K562 (cell line): ENCODE measurements around the gene BRME1. TPM values are rescaled to one million over a fixed set of nuclear protein-coding genes. Genes with fewer than 3 reads are reported as not detected.

Experiments used
- BDP1 ChIP-seq: IDR thresholded peaks from 3 replicates; pipeline ENCODE4 v1.6.1; 2011; ENCODE audit not compliant: insufficient read length, insufficient read depth
- CEBPG ChIP-seq, 3 experiments: fragments of 200-800 bp in 1 of 3; sonication (Bioruptor generic) in 1 of 3; sonication (generic) in 1 of 3; formaldehyde crosslinking in 1 of 3; IDR thresholded peaks in 2 of 3; conservative IDR thresholded peaks in 1 of 3; 2 replicates each; pipeline versions ENCODE4 v1.6.1 to v1.8.0; 2016 to 2022; ENCODE audit warnings: missing compliant biosample characterization in 2 of 3, missing genetic modification characterization in 2 of 3, mild to moderate bottlenecking in 1 of 3, missing genetic modification reagents in 1 of 3
- DLX4 ChIP-seq: fragments of 250-450 bp; sonication (Bioruptor Pico); IDR thresholded peaks from 2 replicates; pipeline ENCODE4 v1.6.1; 2021; ENCODE audit warnings: mild to moderate bottlenecking
- FOSL1 ChIP-seq: fragments of 200-800 bp; sonication (Bioruptor generic); conservative IDR thresholded peaks from 2 replicates; pipeline ENCODE4 v1.6.1; 2016; ENCODE audit warnings: missing genetic modification characterization, missing compliant biosample characterization
- GATA2 ChIP-seq: sonication (generic); formaldehyde crosslinking; IDR thresholded peaks from 2 replicates; pipeline ENCODE4 v1.4.0; 2020; ENCODE audit warnings: mild to moderate bottlenecking, missing genetic modification reagents
- KLF13 ChIP-seq: fragments of 450-650 bp; IDR thresholded peaks from 2 replicates; pipeline ENCODE4 v1.6.1; 2016; ENCODE audit warnings: missing genetic modification characterization, low read depth, mild to moderate bottlenecking, missing compliant biosample characterization, moderate library complexity, borderline replicate concordance
- MYBL2 ChIP-seq, 2 experiments: fragments of 450-650 bp in 1 of 2; sonication (generic) in 1 of 2; formaldehyde crosslinking in 1 of 2; IDR thresholded peaks; 2 replicates each; pipeline versions ENCODE4 v1.6.1 to v1.8.1; 2017 to 2022; ENCODE audit warnings: borderline replicate concordance in 1 of 2, inconsistent platforms in 1 of 2, low read depth in 1 of 2, mild to moderate bottlenecking in 1 of 2, missing genetic modification reagents in 1 of 2, moderate library complexity in 1 of 2
- NFATC3 ChIP-seq: fragments of 450-650 bp; IDR thresholded peaks from 2 replicates; pipeline ENCODE4 v1.6.1; 2017; ENCODE audit warnings: mild to moderate bottlenecking
- NFE2 ChIP-seq: IDR thresholded peaks from 2 replicates; pipeline ENCODE4 v1.6.1; 2014; ENCODE audit warnings: antibody characterized with exemption, low read depth
- RAD51 ChIP-seq: fragments of 450-650 bp; IDR thresholded peaks from 2 replicates; pipeline ENCODE4 v1.7.1; 2016; ENCODE audit warnings: low read depth, mild to moderate bottlenecking, borderline replicate concordance
- RNF2 ChIP-seq: sonication (generic); IDR thresholded peaks from 2 replicates; pipeline ENCODE4 v1.6.1; 2016
- ZFX ChIP-seq: sonication (generic); formaldehyde crosslinking; IDR thresholded peaks from 2 replicates; pipeline ENCODE4 v1.8.0; 2022; ENCODE audit warnings: mild to moderate bottlenecking, missing genetic modification reagents, moderate library complexity
- ZNF224 ChIP-seq: sonication (generic); formaldehyde crosslinking; IDR thresholded peaks from 2 replicates; pipeline ENCODE4 v1.8.0; 2022; ENCODE audit warnings: mild to moderate bottlenecking, missing genetic modification reagents
- ZNF324 ChIP-seq: fragments of 250-450 bp; sonication (Bioruptor Pico); IDR thresholded peaks from 2 replicates; pipeline ENCODE4 v1.4.0; 2020; ENCODE audit warnings: mild to moderate bottlenecking
- polyA plus RNA-seq, 8 experiments: library from polyadenylated mRNA; depleted of rRNA in 4 of 8; stranded (reverse) in 5 of 8; unstranded in 3 of 8; fragments of >200 nt; fragmentation: Nextera tagmentation in 2 of 8; fragmentation: Illumina TruSeq in 1 of 8; extraction: Ambion mirVana in 2 of 8; extraction: Trizol in 1 of 8; gene quantifications; 2 replicates each; pipeline versions ENCODE4 v1.2.1 to v1.2.3, GENCODE V29; 2011 to 2014; ENCODE audit warnings: inconsistent platforms in 1 of 8, missing spikeins in 1 of 8
- total RNA-seq, 7 experiments: library from RNA; depleted of rRNA in 6 of 7; stranded (reverse); fragments of >200 nt in 6 of 7; fragmentation: Illumina TruSeq in 2 of 7; extraction: Trizol in 2 of 7; gene quantifications; 2 replicates each; pipeline versions ENCODE4 v1.2.1 to v1.2.3, GENCODE V29; 2011 to 2021; ENCODE audit warnings: low replicate concordance in 1 of 7
- TF ChIP-seq, protein P1 (sequence below): fragments of 250-450 bp; sonication (Bioruptor Pico); IDR thresholded peaks from 2 replicates; pipeline ENCODE4 v1.4.0; 2020; ENCODE audit warnings: mild to moderate bottlenecking, moderate library complexity
- TF ChIP-seq, protein P2 (sequence below): fragments of 450-650 bp; formaldehyde crosslinking; conservative IDR thresholded peaks from 2 replicates; pipeline ENCODE4 v1.4.0; 2022; ENCODE audit warnings: mild to moderate bottlenecking, missing genetic modification characterization
- TF ChIP-seq, protein P3 (sequence below): sonication (generic); formaldehyde crosslinking; IDR thresholded peaks from 2 replicates; pipeline ENCODE4 v1.8.1; 2023; ENCODE audit warnings: missing genetic modification reagents, mild to moderate bottlenecking, borderline replicate concordance

The BRME1 gene
- total and polyA plus RNA-seq, 9 of the 15 experiments (the other 6 are each of a cell fraction or from before 2014, with no cell fraction given): 0.75 to 6.1 (median 3.6) TPM

GRCh38 chr19:13850910-13851733 is 54.8 kb downstream of the BRME1 start (continued):
- TF ChIP-seq, protein P1, sequence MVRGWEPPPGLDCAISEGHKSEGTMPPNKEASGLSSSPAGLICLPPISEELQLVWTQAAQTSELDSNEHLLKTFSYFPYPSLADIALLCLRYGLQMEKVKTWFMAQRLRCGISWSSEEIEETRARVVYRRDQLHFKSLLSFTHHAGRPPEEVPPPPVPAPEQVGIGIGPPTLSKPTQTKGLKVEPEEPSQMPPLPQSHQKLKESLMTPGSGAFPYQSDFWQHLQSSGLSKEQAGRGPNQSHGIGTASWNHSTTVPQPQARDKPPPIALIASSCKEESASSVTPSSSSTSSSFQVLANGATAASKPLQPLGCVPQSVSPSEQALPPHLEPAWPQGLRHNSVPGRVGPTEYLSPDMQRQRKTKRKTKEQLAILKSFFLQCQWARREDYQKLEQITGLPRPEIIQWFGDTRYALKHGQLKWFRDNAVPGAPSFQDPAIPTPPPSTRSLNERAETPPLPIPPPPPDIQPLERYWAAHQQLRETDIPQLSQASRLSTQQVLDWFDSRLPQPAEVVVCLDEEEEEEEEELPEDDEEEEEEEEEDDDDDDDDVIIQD (CRISPR knock-in tag): 0 out of 2 replicates have a peak, but pooled peaks have one; percentile 6
- TF ChIP-seq RAD51 (no peak), ZNF324 (CRISPR knock-in tag) (no peak), NFATC3 (no peak), GATA2 (CRISPR knock-in tag) (no peak), BDP1 (no peak), RNF2 (no peak), MYBL2 (IDR thresholded peaks at IDR 0.05; ENCODE audit: low read depth) (no peak), MYBL2 (CRISPR knock-in tag; IDR thresholded peaks at IDR 0.05; ENCODE audit: borderline replicate concordance) (no peak), FOSL1 (peak; percentile 98), NFE2 (no peak), CEBPG (CRISPR knock-in tag; IDR thresholded peaks at IDR 0.05) (peak; percentile 28; the same call in 1 of the 2 replicates), CEBPG (tag; conservative IDR thresholded peaks at IDR 0.05 in 1 of 2, IDR thresholded peaks at IDR 0.05 in 1 of 2) (no peak), DLX4 (CRISPR knock-in tag) (no peak), ZNF224 (CRISPR knock-in tag) (no peak), ZFX (CRISPR knock-in tag) (peak; percentile 70), KLF13 (tag) (no peak)
- TF ChIP-seq, protein P2, sequence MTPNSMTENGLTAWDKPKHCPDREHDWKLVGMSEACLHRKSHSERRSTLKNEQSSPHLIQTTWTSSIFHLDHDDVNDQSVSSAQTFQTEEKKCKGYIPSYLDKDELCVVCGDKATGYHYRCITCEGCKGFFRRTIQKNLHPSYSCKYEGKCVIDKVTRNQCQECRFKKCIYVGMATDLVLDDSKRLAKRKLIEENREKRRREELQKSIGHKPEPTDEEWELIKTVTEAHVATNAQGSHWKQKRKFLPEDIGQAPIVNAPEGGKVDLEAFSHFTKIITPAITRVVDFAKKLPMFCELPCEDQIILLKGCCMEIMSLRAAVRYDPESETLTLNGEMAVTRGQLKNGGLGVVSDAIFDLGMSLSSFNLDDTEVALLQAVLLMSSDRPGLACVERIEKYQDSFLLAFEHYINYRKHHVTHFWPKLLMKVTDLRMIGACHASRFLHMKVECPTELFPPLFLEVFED (CRISPR knock-in tag): no peak; the same call in 1 of the 2 replicates
- TF ChIP-seq, protein P3, sequence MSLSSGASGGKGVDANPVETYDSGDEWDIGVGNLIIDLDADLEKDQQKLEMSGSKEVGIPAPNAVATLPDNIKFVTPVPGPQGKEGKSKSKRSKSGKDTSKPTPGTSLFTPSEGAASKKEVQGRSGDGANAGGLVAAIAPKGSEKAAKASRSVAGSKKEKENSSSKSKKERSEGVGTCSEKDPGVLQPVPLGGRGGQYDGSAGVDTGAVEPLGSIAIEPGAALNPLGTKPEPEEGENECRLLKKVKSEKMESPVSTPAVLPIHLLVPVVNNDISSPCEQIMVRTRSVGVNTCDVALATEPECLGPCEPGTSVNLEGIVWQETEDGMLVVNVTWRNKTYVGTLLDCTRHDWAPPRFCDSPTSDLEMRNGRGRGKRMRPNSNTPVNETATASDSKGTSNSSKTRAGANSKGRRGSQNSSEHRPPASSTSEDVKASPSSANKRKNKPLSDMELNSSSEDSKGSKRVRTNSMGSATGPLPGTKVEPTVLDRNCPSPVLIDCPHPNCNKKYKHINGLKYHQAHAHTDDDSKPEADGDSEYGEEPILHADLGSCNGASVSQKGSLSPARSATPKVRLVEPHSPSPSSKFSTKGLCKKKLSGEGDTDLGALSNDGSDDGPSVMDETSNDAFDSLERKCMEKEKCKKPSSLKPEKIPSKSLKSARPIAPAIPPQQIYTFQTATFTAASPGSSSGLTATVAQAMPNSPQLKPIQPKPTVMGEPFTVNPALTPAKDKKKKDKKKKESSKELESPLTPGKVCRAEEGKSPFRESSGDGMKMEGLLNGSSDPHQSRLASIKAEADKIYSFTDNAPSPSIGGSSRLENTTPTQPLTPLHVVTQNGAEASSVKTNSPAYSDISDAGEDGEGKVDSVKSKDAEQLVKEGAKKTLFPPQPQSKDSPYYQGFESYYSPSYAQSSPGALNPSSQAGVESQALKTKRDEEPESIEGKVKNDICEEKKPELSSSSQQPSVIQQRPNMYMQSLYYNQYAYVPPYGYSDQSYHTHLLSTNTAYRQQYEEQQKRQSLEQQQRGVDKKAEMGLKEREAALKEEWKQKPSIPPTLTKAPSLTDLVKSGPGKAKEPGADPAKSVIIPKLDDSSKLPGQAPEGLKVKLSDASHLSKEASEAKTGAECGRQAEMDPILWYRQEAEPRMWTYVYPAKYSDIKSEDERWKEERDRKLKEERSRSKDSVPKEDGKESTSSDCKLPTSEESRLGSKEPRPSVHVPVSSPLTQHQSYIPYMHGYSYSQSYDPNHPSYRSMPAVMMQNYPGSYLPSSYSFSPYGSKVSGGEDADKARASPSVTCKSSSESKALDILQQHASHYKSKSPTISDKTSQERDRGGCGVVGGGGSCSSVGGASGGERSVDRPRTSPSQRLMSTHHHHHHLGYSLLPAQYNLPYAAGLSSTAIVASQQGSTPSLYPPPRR (CRISPR knock-in tag): no peak
